ENCODE data around the gene HOXC12.

Gene HOXC12

GRCh38 chr12:53953831-53954693 lies 641 bp upstream of the HOXC12 start:
- Mint-ChIP-seq H3K27me3 (ENCODE audit: low read depth) (peaks cover 100% of the 10 kb centered on the region), H3K27ac (no peak overlapping the region), H3K36me3 (ENCODE audit: low read depth) (no peaks in the 10 kb centered on the region), H3K4me3 (no peak overlapping the region), H3K9me3 (no peaks in the 10 kb centered on the region), H3K4me1 (peaks cover 6% of the 10 kb centered on the region)
- no peak for TF ChIP-seq CTCF (IDR thresholded peaks at IDR 0.05; ENCODE audit: unreplicated experiment in 3 of 3)

GRCh38 chr12:53955036-53955775 lies 503 bp downstream of the HOXC12 start:
- no peaks in the 10 kb centered on the region for H3K36me3 Mint-ChIP-seq (ENCODE audit: low read depth)
- H3K4me3 Mint-ChIP-seq = no peak overlapping the region
- H3K27ac Mint-ChIP-seq = no peak overlapping the region
- peaks cover 100% of the 10 kb centered on the region for H3K27me3 Mint-ChIP-seq (ENCODE audit: low read depth)
- TF ChIP-seq CTCF (IDR thresholded peaks at IDR 0.05; ENCODE audit: unreplicated experiment in 3 of 3) = no peak
- H3K4me1 Mint-ChIP-seq = peaks cover 6% of the 10 kb centered on the region
- no peaks in the 10 kb centered on the region for H3K9me3 Mint-ChIP-seq

- Mint-ChIP-seq H3K27ac (no peak overlapping the region), H3K9me3 (no peaks in the 10 kb centered on the region), H3K36me3 (ENCODE audit: low read depth) (no peaks in the 10 kb centered on the region), H3K27me3 (ENCODE audit: low read depth) (peaks cover 100% of the 10 kb centered on the region), H3K4me3 (no peak overlapping the region), H3K4me1 (peaks cover 6% of the 10 kb centered on the region)
- no peak for TF ChIP-seq CTCF (IDR thresholded peaks at IDR 0.05; ENCODE audit: unreplicated experiment in 3 of 3)
These were observed 1.1 kb downstream of the HOXC12 start for GRCh38 chr12:53955776-53956250.

- Mint-ChIP-seq H3K27ac (no peak overlapping the region), H3K4me3 (no peak overlapping the region), H3K27me3 (ENCODE audit: low read depth) (peaks cover 100% of the 10 kb centered on the region)
These were observed 1.7 kb downstream of the HOXC12 start for GRCh38 chr12:53956251-53956887.

More at GRCh38 chr12:53956251-53956887, 1.7 kb downstream of the HOXC12 start:
- H3K36me3 Mint-ChIP-seq (ENCODE audit: low read depth) = no peaks in the 10 kb centered on the region
- H3K4me1 Mint-ChIP-seq = peaks cover 6% of the 10 kb centered on the region
- no peak for TF ChIP-seq CTCF (IDR thresholded peaks at IDR 0.05; ENCODE audit: unreplicated experiment in 3 of 3)
- H3K9me3 Mint-ChIP-seq = no peaks in the 10 kb centered on the region
